ENCODE results near the gene PFKFB4.

DNA sequence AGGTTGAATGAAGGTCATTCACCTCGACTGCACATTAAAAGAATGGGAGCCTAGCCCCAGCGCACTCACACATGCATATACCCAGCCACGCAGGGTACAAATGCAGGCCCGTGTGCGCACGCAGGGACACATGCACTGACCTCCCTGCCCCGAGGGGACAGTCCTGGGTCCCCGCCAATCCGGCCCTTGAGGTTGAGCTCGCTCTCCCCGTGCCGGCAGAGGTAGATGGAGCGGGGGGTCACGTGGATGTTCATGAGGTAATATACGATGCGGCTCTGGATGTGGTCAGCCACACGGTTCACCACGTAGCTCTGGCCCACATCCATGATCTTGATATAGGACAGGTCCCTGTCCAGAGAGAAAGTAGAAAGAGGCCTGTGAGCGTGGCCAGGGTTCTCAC is 20.5 kb downstream of the PFKFB4 start:
- TF ChIP-seq CTCF (IDR thresholded peaks at IDR 0.05) (no peak), POLR2AphosphoS5 (IDR thresholded peaks at IDR 0.05) (no peak), POLR2A (IDR thresholded peaks at IDR 0.05) (no peak)

Data from sigmoid colon (tissue), 4 donors.